Measurements from ENCODE around the gene ZBTB24.

ZBTB24 gene

DNA sequence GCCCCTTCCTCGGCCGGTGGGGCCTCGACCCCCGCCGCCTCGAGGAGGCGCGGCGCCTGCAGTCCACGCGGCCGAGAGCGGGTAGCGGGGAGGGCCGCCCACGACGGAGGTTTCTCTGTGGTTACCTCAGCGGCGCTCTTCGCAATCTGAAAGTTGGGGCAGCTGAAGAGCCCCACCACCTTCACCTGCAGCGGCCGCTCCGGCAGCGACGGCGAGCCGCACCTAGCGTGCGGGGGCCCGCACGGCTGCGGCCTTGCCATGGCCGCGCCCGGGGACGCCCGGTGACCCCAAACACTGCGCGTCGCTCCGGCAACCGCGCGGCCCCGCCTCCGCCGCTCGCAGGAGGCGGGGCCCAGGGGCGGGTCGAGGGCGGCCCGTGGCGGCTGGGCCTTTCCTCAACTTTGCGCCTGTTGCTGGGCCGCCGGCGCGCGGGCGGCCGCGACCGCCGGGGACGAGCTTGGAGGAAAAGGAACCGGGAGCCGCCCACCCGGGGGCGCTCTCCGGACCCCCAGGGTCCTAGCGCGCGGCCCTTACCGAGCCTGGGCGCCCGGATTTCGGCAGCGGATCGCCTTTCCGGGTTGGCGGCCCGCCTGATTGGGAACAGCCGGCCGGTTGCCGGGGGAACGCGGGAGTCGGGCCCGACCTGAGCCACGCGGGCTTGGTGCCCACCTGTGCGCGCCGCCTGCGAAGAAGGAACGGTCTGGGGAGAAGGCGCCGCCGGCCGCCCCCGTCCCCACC lies 42.5 kb downstream of the ZBTB24 start, which contains the start of the genes PPIL6 and SMPD2:
TSS of gene PPIL6 (minus strand) at position 298 of the 738 bp plus-strand sequence. CDS start at position 260, 38 bp downstream.
TSS of gene SMPD2 (plus strand) at position 394 of the 738 bp plus-strand sequence. CDS start 398 bp downstream, outside the sequence.
- TF ChIP-seq, protein P1, sequence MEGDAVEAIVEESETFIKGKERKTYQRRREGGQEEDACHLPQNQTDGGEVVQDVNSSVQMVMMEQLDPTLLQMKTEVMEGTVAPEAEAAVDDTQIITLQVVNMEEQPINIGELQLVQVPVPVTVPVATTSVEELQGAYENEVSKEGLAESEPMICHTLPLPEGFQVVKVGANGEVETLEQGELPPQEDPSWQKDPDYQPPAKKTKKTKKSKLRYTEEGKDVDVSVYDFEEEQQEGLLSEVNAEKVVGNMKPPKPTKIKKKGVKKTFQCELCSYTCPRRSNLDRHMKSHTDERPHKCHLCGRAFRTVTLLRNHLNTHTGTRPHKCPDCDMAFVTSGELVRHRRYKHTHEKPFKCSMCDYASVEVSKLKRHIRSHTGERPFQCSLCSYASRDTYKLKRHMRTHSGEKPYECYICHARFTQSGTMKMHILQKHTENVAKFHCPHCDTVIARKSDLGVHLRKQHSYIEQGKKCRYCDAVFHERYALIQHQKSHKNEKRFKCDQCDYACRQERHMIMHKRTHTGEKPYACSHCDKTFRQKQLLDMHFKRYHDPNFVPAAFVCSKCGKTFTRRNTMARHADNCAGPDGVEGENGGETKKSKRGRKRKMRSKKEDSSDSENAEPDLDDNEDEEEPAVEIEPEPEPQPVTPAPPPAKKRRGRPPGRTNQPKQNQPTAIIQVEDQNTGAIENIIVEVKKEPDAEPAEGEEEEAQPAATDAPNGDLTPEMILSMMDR (conservative IDR thresholded peaks at IDR 0.05), result no peak
- H3K27ac ChIP-seq, result peak within 1 kb of the TSS; percentile 79

DNA sequence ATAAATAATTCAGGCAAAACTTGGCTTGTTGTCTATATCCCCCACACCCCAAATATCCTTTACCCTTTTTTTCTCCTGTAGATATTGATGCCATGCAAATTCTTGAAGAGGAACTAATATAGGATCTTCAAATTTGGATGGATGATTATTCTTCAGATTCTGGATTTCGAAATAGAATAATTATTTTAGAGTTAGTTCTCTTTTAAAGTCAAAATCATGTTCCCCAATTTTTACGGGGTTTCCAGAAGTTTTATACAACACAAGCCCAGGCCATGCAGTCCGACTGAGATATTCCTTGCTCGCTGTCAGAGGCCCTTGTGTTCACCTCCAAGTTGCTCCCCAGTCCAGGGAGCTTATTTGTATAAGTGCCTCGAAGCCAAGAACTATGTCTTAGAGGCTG lies 47.0 kb downstream of the ZBTB24 start:
- no peak overlapping the region for H3K27ac ChIP-seq
- TF ChIP-seq, protein P1 (conservative IDR thresholded peaks at IDR 0.05), result no peak

- TF ChIP-seq, protein P1 (conservative IDR thresholded peaks at IDR 0.05), result no peak
- H3K27ac ChIP-seq, result no peak overlapping the region
These were observed 48.6 kb downstream of the ZBTB24 start for GRCh38 chr6:109434456-109434855.

DNA sequence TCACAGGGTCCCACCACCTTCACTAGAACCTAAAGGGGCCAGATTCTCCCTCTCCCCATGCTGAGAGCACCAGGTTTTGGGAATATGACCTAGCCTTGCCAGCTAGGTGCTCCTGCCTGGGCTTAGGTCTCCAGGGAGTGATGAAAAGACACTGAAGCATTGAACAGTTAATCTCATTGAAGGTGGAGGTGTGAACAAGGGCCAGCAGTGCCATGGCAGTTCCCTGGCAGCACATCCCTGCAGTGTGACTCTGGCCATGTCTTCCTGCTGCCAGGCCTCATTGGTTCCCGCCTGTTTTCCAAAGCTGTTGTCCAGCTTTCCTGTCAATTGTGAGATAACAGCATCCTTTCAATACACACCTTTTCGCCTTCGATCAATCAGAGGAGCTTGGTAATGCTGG lies 53.5 kb downstream of the ZBTB24 start:
- TF ChIP-seq, protein P1 (conservative IDR thresholded peaks at IDR 0.05), result no peak
- peak overlapping the region; percentile 83 for H3K27ac ChIP-seq

- peak overlapping the region; percentile 83 for H3K27ac ChIP-seq
These were observed 54.0 kb downstream of the ZBTB24 start for GRCh38 chr6:109428889-109429477.

GRCh38 chr6:109424946-109425345 lies 58.1 kb downstream of the ZBTB24 start:
- TF ChIP-seq, protein P1 (conservative IDR thresholded peaks at IDR 0.05), result no peak
- H3K27ac ChIP-seq, result no peak overlapping the region

More at GRCh38 chr6:109428889-109429477, 54.0 kb downstream of the ZBTB24 start:
- TF ChIP-seq, protein P1 (conservative IDR thresholded peaks at IDR 0.05), result no peak

DNA sequence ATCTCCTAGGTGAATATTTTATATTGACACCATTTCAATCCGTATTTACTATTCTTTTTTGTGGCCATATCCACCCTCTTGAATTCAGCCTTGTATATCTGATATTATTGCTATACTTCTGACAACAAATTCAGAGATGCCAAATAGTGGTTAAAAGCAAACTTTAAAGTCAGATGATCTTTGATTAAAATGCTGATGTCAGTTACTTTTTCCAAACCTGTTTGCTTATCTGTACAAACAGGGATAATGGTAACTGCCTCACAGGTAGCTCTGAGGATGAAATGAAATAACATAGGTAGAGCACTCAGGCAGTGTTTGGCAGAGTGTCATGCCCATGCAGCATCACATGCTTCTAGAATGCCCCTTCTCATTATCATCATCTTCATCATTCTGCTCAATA lies 61.8 kb downstream of the ZBTB24 start:
- TF ChIP-seq, protein P1 (conservative IDR thresholded peaks at IDR 0.05), result no peak
- peak overlapping the region; percentile 11; the same call in 1 of the 2 replicates for H3K27ac ChIP-seq

Data from VCaP (cell line).